Upper lobe of left lung (tissue), 6 donors: ENCODE results near the gene ATG3. TPM values are rescaled to one million over a fixed set of nuclear protein-coding genes. Genes with fewer than 3 reads are reported as not detected.
"Not testable (repeated sequence)": the region's sequence is repeated elsewhere in the genome, so short reads cannot be mapped to it uniquely, and the experiment has no call there.

Experiments used
- ATAC-seq, 2 donors: fragments of 200-7000 bp; cut with Tn5 transposase; one replicate each; pipeline ENCODE4 v1.9.1; 2022; ENCODE audit warnings: mild to moderate bottlenecking in 2 of 2, moderate library complexity in 2 of 2; ENCODE audit not compliant: low FRiP score in 2 of 2
- DNase-seq, 2 donors: peaks; one replicate each; pipeline ENCODE4 v3.0.0-alpha.2; 2019 to 2020
- H3K27ac ChIP-seq, 4 donors: fragments of 200-600 bp; sonication (generic); one replicate each; pipeline ENCODE4 v1.5.1; 2016 to 2019
- H3K27me3 ChIP-seq, 4 donors: fragments of 200-600 bp; sonication (generic); one replicate each; pipeline ENCODE4 v1.5.1; 2017 to 2019
- H3K36me3 ChIP-seq, 4 donors: fragments of 200-600 bp; sonication (generic); one replicate each; pipeline ENCODE4 v1.5.1; 2016 to 2019
- H3K4me1 ChIP-seq, 4 donors: fragments of 200-600 bp; sonication (generic); one replicate each; pipeline ENCODE4 v1.5.1; 2018 to 2019
- H3K4me3 ChIP-seq, 4 donors: fragments of 200-600 bp; sonication (generic); one replicate each; pipeline ENCODE4 v1.5.1; 2017 to 2019; ENCODE audit warnings: mild to moderate bottlenecking in 2 of 4, moderate library complexity in 1 of 4
- H3K9me3 ChIP-seq, 4 donors: fragments of 200-600 bp; sonication (generic); one replicate each; pipeline ENCODE4 v1.5.1; 2018 to 2019
- EP300 ChIP-seq, 4 donors: sonication (generic); formaldehyde crosslinking; IDR thresholded peaks; one replicate each; pipeline ENCODE4 v1.5.1; 2017; ENCODE audit warnings: antibody characterized with exemption in 4 of 4, control low read depth in 2 of 4
- POLR2A ChIP-seq, 4 donors: fragments of 450-650 bp; IDR thresholded peaks; one replicate each; pipeline ENCODE4 v1.5.1; 2016 to 2017; ENCODE audit warnings: antibody characterized with exemption in 4 of 4, mild to moderate bottlenecking in 2 of 4
- POLR2AphosphoS5 ChIP-seq, 2 donors: sonication (generic); formaldehyde crosslinking; IDR thresholded peaks; one replicate each; pipeline ENCODE4 v1.5.1; 2017; ENCODE audit warnings: antibody characterized with exemption in 2 of 2
- WGBS, 2 donors: methylation state at CpG; one replicate each; pipeline ENCODE4 v1.1.5; 2017 to 2018; 5-methylcytosine and 5-hydroxymethylcytosine counted together
- total RNA-seq, 6 donors: library from RNA; depleted of rRNA in 4 of 6; stranded (reverse); fragments of >200 nt in 4 of 6; gene quantifications; one replicate each; pipeline versions ENCODE4 v1.1.0 to v1.2.1, GENCODE V29; 2016 to 2021
- TF ChIP-seq, protein P1 (sequence below), 6 experiments: fragments of 450-650 bp in 4 of 6; fragments of 200-600 bp in 2 of 6; sonication (generic) in 2 of 6; IDR thresholded peaks; one replicate each; pipeline ENCODE4 v1.5.1; 2016 to 2019; ENCODE audit warnings: antibody characterized with exemption in 6 of 6
- donor health status: DM: no; HTN: no; CAD: no; lungs with moderate emphysema.
- donor health status: DM: no; HTN: yes; CAD: no; lungs with severe emphysema.

The ATG3 gene
- total RNA-seq, 6 donors from 2014 or later: 24.9 to 73.0 (median 57.5) TPM

- WGBS, 2 donors: 35 to 36% methylated on average over 1 of the region's 1 CpG
- Histone ChIP-seq H3K36me3 (peaks cover 10 to 32% (median 17%) of the 10 kb centered on the region in 4 donors), H3K27me3 (no peaks in the 10 kb centered on the region), H3K9me3 (no peaks in the 10 kb centered on the region), H3K4me1 (peaks cover 0 to 17% (median 8%) of the 10 kb centered on the region in 4 donors), H3K27ac (no peak overlapping the region), H3K4me3 (no peak overlapping the region)
- ATAC-seq (no peak), DNase-seq (no peak)
- TF ChIP-seq POLR2A (IDR thresholded peaks at IDR 0.05) (no peak), POLR2AphosphoS5 (IDR thresholded peaks at IDR 0.05) (no peak), EP300 (IDR thresholded peaks at IDR 0.05) (no peak)
- TF ChIP-seq, protein P1, sequence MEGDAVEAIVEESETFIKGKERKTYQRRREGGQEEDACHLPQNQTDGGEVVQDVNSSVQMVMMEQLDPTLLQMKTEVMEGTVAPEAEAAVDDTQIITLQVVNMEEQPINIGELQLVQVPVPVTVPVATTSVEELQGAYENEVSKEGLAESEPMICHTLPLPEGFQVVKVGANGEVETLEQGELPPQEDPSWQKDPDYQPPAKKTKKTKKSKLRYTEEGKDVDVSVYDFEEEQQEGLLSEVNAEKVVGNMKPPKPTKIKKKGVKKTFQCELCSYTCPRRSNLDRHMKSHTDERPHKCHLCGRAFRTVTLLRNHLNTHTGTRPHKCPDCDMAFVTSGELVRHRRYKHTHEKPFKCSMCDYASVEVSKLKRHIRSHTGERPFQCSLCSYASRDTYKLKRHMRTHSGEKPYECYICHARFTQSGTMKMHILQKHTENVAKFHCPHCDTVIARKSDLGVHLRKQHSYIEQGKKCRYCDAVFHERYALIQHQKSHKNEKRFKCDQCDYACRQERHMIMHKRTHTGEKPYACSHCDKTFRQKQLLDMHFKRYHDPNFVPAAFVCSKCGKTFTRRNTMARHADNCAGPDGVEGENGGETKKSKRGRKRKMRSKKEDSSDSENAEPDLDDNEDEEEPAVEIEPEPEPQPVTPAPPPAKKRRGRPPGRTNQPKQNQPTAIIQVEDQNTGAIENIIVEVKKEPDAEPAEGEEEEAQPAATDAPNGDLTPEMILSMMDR (IDR thresholded peaks at IDR 0.05): no peak
Measured at GRCh38 chr3:112550859-112551258, 10.9 kb downstream of the ATG3 start.

DNA sequence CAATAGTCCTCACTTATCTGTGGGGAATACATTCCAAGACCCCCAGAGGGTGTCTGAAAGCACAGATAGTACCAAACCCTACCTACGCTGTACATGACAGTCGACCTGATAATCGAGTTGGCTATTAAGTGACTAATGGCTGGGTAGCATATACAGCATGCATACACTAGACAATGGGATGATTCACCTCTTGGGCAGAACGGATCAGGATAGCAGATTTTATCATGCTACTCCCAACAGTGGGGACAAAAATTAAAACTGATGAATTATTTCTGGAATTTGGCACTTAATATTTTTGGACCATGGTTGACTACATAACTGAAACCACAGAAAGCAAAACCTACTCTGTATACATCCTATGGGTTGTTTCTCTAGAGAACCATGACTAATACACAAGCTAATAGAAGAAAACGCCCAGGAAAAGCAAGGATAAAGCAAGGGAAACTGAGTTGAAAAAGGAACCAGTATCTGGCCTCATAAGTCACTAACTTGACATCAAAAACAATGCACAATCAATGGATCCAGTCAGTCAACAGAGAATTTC is 15.5 kb downstream of the ATG3 start:
- no peak for TF ChIP-seq POLR2AphosphoS5 (IDR thresholded peaks at IDR 0.05)
- no peak for TF ChIP-seq EP300 (IDR thresholded peaks at IDR 0.05)
- no peak for DNase-seq
- WGBS, 2 donors: 83 to 86% methylated on average over 5 of the region's 5 CpGs
- Histone ChIP-seq H3K27me3 (no peaks in the 10 kb centered on the region), H3K4me1 (no peaks in the 10 kb centered on the region), H3K4me3 (no peak overlapping the region), H3K9me3 (no peaks in the 10 kb centered on the region), H3K36me3 (peaks cover 15 to 64% (median 22%) of the 10 kb centered on the region in 4 donors), H3K27ac (no peak overlapping the region)
- ATAC-seq: no peak

DNA sequence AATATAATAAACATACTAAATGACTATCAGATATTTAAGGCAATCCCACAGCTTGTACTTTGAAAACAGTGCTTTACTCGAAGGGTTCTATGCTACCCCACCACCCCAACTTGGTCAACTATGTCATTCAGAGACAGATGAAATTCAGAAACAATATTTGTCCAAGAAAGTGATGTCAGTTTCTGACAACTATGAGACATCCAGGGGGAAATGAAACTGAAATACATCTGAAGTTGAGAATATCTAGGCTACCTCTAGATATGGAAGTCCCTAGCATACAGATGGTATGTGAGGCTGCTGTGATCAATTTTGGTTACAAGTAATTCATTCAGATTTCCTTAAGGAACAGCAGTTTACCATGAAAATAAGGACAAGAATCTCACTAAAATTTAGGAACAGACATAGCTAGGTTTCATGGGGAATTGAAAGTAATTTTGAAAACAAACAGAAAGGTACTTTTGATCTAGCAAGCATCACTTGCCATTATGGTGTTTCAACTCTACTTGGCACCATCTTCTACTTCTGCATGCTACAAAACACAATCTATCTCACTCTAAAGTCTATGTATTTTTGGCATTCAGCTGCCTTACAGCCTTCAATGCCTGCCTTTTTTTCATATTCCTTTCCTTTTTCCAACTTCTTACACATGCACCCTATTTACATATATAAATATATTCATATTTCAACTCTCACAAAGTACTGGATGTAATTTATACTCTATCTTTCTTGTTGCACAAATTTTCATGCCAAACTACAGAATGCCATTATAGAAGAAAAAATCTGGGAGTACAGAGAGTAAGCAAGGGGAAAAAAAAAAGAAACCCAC is 21.7 kb downstream of the ATG3 start:
- Histone ChIP-seq H3K27ac (no peak overlapping the region), H3K27me3 (no peaks in the 10 kb centered on the region), H3K4me3 (no peak overlapping the region), H3K36me3 (peaks cover 5 to 70% (median 16%) of the 10 kb centered on the region in 4 donors), H3K4me1 (no peaks in the 10 kb centered on the region), H3K9me3 (no peaks in the 10 kb centered on the region)
- 97% methylated on average over 1 of the region's 1 CpG for WGBS, 2 donors
- TF ChIP-seq EP300 (IDR thresholded peaks at IDR 0.05): no peak
- no peak for TF ChIP-seq POLR2A (IDR thresholded peaks at IDR 0.05)
- no peak for TF ChIP-seq POLR2AphosphoS5 (IDR thresholded peaks at IDR 0.05)
- TF ChIP-seq, protein P1 (IDR thresholded peaks at IDR 0.05): no peak
- ATAC-seq (no peak), DNase-seq (no peak)

- peaks cover 13 to 78% (median 27%) of the 10 kb centered on the region in 4 donors for H3K36me3 ChIP-seq
- DNase-seq: no peak
- no peak for TF ChIP-seq POLR2A (IDR thresholded peaks at IDR 0.05)
- TF ChIP-seq, protein P1 (IDR thresholded peaks at IDR 0.05): peak in 5 of 6 experiments; percentile 33 to 53 (median 47)
Measured at GRCh38 chr3:112531358-112531781, 30.4 kb downstream of the ATG3 start.

DNA sequence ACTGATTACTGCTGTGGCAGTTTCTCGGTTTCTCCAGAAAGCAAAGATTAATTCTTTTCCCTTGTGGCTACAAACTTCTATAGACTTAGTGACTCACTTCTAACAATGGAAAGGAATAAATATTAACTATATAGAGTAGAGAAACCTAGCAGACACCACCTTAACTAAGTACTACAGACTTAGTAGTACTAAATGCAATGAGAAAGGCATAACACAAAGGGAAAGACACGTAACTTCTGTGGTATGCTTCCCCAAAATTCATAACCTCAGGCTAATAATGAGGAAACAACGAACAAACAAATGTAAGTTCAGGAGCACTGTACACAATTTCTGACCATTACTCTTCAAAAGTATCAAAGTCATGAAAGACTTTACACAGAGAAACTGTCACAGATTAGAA is 31.2 kb downstream of the ATG3 start:
- TF ChIP-seq EP300 (IDR thresholded peaks at IDR 0.05) (no peak), POLR2A (IDR thresholded peaks at IDR 0.05) (no peak), POLR2AphosphoS5 (IDR thresholded peaks at IDR 0.05) (no peak)
- TF ChIP-seq, protein P1 (IDR thresholded peaks at IDR 0.05): no peak
- WGBS, 2 donors: 85 to 89% methylated on average over 3 of the region's 3 CpGs
- Histone ChIP-seq H3K36me3 (peaks cover 13 to 70% (median 25%) of the 10 kb centered on the region in 4 donors), H3K4me1 (no peaks in the 10 kb centered on the region), H3K27me3 (no peaks in the 10 kb centered on the region), H3K4me3 (no peak overlapping the region), H3K27ac (no peak overlapping the region), H3K9me3 (no peaks in the 10 kb centered on the region)
- DNase-seq (no peak), ATAC-seq (no peak)

More at GRCh38 chr3:112531358-112531781, 30.4 kb downstream of the ATG3 start:
- no peaks in the 10 kb centered on the region for H3K4me1 ChIP-seq
- no peak overlapping the region for H3K4me3 ChIP-seq
- H3K9me3 ChIP-seq: no peaks in the 10 kb centered on the region
- peak in 1 of 2 donors; percentile 56 for ATAC-seq
- no peaks in the 10 kb centered on the region for H3K27me3 ChIP-seq
- H3K27ac ChIP-seq: no peak overlapping the region
- WGBS, 2 donors: 2 to 7% methylated on average over 1 of the region's 1 CpG

DNA sequence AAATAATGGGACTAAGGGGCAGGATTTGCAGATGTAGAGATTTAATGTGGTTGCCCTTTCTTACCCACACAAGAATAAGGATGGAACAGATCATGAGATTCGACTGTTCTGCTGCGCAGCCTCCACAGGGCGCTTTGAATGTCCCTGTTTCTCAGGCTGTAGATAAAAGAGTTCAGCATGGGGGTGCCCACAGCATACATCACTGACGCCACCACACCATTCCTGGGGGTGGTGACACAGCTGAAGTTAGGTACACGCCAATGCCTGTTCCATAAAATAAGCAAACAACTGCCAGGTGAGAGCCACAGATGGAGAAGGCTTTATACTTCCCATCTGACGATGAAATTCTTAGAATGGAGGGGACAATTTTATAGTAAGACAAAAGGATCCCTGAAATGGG is 37.6 kb downstream of the ATG3 start:
- not testable (repeated sequence) for DNase-seq, H3K9me3 ChIP-seq, H3K27me3 ChIP-seq, ATAC-seq, H3K4me3 ChIP-seq, H3K27ac ChIP-seq, H3K4me1 ChIP-seq
- 96 to 97% methylated on average over 6 of the region's 6 CpGs for WGBS, 2 donors
- H3K36me3 ChIP-seq: peaks cover 0 to 22% (median 11%) of the 10 kb centered on the region in 4 donors
